GM12892 (cell line): Measurements from ENCODE around the gene ERCC4.

Experiments
- POLR2A ChIP-seq: IDR thresholded peaks from 2 replicates; pipeline ENCODE4 v1.6.1; 2011; ENCODE audit warnings: low read depth, low read length, control low read depth
- POLR2AphosphoS5 ChIP-seq: IDR thresholded peaks from 2 replicates; pipeline ENCODE4 v1.6.1; 2011; ENCODE audit warnings: low read depth, low read length, control low read depth
- TAF1 ChIP-seq: IDR thresholded peaks from 2 replicates; pipeline ENCODE4 v1.6.1; 2011; ENCODE audit warnings: low read depth, mild to moderate bottlenecking, control low read depth, low read length, borderline replicate concordance

- TF ChIP-seq POLR2A: no peak
- TF ChIP-seq POLR2AphosphoS5: no peak
- no peak for TF ChIP-seq TAF1
These were observed 49.8 kb downstream of the ERCC4 start for GRCh38 chr16:13969711-13970110.
